ENCODE results near the gene GAL.

The GAL gene

DNA sequence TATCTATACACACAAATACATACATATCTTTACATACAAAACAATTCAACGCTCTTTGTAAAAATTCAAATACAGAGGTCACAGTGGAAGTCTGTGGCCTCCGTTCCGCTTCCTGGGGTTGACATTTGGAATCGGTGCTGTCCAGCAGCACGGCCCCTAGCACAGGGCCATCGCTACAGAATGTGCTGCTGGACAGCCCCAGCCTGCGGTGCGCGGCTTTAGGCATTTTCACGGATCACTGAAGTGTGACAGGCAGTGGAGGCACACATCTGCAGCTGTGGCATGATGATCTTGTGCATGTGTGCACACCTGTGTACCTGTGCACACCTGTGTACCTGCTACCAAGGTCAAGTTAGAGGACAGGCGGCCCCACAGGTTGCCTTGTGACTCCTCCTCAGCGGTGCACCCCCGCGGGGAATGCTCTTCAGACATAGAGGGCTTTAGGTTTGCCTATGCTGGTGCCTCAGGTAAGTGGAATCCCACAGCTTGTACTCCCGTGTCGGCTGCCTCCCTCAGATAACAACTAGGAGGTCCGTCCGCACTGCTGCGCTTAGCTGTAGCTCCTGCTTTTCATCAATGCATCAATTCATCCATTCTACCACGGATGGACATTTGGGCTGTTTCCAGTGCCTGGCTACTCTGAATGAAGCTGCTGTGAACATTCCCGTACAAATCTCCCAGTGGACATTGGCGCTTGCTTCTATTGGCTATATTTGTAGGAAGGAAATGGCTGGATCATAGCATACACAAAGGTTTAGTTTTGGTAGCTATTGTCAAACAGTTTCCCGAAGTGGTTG is 29.9 kb downstream of the GAL start:
- no peak for DNase-seq

DNA sequence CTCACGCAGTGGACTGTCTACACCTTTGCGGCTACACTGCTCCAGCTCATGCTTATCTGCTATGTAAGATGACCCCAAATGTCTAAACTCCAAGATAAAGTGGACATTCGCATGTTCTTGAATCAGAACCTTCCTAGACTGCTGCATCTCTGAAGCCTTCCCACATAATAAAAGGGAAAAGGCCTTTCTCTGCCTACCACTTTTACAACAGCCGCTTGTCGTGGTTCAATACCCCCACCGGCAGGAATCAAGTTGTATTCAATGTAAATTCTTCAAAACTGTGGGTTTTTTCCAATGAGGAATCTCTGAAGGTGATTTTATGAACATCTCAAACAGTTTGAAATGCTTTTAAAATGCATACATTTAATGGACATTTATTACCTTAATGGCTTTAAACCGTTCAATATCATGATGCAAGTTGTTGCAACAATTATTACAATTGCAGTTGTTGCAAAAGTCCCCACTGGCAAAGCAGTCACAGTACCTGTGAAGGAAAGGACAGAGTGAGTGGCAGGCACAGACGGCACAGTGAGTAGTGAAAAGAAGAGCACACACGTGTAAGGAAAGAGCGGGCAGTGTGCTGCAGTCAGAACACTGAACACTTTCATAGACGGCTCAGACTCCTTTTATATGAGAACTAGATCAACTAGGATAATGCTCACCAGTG is 31.2 kb downstream of the GAL start:
- no peak for DNase-seq

DNA sequence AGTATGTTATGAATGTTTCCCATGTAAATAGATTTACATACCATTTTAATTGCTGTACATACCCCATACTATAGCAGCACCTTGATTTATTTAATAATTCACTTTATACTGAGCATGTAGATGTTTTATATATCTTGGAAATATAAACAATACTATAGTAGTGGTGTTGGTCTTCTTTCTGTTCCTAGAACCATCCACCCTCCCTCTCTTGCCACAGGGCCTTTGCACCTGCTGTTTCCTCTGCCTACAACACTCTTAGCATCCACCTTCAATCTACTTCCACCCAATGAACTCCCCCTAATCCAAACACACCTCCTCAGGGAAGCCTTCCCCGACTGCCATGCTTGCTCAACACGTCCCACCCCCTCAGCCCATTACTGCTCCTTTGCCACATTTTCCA is 36.7 kb downstream of the GAL start:
- DNase-seq, result no peak

DNA sequence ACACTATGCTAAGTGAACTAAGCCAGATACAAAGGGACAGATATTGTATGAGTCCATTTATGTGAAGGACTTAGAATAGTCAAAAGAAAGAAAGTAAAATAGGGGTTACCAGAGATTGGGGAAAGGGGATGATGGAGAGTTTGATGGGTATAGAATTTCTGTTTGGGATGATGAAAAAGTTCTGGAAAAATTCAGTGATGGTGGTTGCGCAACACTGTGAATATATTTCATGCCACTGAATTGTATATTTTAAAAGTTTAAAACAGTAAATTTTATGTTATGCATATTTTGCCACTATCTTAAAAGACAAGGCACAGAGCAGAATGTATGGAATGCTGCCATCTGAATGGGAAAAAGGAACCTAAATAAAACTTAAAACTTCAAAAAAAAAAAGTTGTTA is 37.8 kb downstream of the GAL start:
- no peak for DNase-seq

DNA sequence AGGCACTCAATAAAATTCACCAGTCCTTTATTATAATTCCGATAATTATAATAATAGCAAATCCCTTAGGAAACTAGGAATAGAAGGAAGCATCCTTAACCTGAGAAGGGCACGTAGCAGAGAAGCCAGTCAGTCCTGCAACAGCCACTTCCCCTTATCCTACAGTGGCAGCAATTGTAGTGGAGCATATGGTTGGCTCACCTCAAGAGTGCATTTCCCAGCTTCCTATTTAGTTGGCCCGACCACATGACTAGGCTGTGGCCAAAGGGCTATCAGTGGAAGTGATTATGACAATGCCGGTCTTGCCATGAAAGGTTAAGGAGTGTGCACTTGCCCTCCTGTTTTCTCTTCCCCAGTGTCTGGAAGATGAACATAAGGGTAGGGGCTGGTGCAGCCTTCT is 39.9 kb downstream of the GAL start:
- DNase-seq, result no peak

DNA sequence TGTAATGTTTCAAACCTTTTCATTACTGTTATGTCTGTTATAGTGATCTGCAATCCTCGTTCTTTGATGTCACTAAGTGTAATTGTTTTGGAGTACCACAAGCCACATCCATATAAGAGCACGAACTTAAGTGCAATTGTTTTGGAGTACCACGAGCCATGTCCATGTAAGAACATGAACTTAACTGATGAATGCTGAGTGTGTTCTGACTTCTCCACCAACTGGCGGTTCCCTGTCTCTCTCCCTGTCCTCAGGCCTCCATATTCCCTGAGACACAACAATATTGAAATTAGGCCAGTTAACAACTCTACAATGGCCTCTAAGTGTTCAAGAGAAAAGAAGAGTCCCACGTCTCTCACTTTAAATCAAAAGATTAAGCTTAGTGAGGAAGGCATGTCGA is 43.4 kb downstream of the GAL start:
- no peak for DNase-seq

DNA sequence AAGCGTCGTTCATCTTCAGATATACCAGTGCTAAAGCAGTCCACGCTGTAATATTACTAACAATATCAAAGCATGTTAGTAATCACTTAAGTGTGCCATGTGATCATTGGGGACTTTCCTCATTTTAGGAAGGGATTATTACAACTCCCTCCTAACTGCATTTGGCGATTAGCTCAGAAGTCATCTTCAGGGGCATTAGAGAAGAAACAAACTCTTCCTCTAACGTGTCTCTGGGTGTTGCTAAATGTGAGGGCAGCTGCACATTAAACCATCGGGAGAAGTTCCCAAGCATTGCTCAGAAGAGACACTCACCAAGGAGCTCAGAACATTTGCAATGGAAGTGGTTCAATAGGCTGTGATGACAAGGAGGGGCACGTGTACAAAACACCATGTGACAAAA is 49.8 kb downstream of the GAL start:
- no peak for DNase-seq

DNA sequence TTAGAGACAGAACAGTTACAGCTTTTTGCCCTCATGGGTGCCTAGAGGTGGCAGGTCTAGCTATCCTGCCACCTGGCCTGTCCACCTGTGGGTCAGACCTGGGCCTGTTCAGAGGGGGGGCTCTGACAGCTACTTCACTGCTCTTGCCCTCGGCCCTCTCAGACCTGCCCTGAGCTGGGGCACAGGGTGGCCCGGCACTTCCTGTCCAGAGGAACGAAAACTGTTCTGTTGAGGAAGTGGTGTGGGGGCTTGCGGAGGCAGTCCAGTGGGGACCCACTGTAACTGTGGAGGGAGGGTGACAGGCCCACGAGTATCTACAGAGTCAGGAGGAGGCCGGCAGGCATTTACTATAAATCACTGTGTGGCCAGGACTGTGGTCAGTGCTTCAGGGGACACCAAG is 50.8 kb downstream of the GAL start:
- no peak for DNase-seq

DNA sequence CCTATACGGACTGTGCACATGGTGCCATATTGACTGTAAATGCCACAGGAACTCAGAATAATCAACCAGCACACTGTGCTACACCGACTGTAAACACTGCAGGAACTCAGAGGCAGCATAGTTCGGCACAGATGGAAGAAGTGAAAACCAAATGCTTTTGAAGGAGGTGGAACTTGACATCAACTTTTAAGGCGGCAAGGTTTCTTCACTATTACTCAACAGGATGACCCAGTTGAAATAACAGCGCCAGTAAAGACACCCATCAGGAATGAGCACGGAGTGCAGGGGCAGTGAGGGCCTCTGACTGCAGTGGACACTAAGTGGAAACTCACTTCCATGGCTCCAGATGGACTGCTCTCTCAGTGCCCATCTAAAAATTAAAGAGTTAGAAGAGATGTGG is 51.3 kb downstream of the GAL start:
- DNase-seq, result no peak

Data from stimulated activated CD8-positive, alpha-beta memory T cell treated with anti-CD3 and anti-CD28 coated beads, Interleukin-4, amount 100 ng/mL, for 48 hours (primary cell).